ENCODE results near the gene LRRK1.

The LRRK1 gene

DNA sequence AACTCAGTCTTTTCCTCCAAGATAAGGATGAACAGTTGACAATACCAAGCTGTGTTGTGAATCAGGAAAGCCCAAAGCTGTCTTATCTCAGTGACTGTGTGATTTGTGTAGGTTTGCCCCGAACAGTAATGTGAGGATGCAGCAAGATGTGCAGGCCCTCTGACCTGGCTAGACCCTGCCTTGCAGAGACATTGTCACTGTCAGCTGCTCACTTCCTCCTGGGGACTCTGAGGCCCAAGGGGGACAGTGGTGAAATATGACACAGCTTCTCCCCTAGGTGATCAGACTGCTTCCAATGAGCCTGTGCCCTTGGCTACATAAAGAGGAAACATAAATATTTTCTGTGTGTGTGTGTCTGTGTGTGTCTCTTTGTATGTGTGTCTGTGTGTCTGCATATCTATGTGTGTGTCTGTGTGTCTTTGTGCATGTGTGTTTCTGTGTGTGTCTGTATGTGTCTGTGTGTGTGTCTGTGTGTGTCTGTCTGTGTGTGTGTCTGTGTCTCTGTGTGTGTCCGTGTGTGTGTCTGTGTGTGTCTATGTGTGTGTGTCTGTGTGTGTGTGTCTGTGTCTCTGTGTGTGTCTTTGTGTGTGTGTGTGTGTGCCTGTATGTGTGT lies 21.7 kb downstream of the LRRK1 start:
- no peak for DNase-seq

DNA sequence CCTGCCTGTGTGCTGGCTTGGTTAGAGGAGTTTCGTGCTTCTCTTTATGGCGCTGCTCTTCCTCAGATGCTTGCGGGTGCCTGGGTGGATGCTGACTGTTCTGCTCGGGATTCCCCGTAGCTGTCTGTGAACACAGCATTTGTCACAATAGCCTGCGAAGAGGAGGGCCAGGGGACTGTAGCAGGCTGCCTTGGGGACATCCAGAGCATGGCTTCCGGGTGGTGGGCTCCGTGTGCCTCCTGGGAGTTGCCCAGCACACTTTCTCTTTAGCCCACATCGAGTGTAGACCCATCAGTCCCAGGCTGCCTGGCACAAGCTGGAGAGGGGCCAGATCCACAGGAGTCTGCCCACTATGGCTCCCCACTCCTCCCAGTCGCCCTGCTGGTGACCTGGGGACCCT lies 22.4 kb downstream of the LRRK1 start:
- DNase-seq: no peak

DNA sequence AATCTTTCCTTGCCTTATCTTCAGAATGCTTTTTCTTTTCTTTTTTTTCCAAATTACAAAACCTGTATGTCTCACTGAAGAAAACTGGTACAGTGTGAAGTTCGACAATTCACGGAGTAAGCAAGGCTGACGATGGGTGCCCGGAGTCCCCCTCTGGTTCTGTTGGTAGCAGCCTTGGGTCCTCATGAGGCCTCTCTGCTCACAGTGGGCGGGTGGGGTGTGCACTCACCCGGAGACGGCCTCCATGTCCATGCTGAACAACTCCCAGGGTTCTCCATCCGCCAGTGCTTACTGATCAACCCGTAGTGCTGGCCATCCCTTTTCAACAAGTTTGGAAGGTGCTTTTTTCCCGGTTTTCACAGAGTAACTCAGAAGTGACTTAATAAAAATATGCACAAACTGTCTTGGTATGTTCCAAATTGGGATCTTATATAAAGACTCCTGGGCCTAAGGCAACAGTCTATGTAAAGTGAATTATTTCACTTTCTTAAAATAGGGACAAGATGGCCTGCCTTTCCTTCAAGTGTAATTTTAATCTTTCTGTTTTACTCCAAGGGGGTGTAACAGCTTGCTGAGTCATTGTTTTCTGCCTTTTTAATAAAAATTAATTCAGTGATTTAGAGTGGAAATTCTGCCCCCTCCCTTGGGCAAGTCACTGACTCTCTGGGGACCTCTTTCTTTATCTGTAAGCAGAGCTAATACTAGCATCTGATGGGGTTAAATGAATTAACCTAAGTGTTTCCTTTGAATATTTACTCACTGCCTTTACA lies 23.7 kb downstream of the LRRK1 start:
- no peak for DNase-seq

DNA sequence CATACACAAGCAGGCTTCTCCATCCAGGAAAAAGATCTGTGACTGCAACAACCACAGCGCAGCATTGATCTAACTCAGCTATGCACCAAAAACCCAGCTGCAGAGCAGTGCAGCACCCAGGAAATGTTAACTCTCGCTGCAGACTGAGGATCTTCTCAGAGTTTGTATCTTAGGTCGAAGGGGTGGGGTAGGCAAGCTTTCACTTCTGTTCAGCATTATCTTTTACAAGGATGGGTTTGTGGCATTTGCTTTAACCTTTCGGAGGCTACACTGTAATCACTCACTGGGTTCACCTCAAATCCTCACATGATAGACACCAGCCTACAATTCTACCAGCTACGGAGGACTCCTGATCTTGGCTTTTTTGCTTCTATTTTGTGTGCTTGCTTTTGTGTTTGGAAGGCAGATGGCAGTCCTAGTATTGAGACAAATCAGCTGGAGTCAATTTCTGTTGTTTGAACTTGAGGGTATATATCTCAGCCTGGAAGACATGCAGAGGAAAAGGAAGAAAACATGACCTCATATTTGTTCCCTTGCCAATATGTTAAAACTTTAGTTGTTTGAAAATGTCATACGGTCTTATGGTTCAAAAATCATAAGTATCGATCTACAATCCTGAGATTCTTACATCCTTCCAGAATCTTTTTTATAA lies 25.2 kb downstream of the LRRK1 start:
- no peak for DNase-seq

DNA sequence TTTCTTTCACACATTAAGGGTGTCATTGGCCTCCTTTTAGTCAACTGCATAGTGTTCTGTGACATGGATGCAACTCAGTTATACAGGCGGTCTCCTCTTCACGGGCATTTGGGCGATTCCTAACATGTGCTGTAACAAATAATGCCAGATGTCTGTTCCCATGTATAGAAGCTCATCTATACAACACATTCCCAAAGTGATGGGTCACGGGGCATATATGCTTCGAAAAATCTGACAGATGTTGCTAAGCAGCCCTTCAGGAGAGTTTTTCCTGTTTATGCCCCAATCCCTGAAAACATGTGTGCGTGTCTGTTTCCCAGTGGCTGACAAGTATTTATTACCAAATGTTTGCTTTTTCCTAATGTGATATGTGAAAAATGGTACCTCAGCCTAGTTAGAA lies 25.8 kb downstream of the LRRK1 start:
- DNase-seq: no peak

DNA sequence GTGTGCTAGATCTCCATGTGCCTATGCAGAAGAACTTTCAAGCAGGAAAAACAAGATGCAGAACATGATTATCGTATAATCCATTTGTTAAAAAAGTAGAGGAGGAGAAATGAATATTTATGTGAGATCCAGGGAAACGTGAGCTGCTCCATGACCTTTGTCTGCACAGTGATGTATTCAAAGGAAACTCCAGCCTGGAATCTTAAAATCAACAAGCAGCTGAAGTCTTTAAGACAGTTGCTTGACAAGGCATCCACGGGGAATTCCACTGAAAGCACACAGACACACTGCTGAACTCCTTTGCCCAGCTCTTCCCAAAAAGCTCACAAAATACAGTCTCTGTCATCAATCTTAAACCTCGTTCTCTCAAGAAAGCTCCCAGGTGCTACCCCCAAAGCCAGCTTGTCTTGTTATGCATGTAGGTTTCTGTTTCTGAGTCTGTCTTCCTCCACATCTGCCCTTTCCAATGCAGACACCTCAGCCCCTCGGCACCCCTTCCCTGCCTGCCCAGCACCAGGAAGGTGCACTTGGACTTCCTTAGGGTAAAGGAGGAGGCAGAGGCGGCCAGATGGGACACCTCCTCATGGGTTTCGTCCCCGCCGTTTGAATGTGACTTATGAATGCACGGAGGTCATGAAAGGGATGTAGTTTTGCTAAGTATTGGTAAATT lies 28.7 kb downstream of the LRRK1 start:
- no peak for DNase-seq

DNA sequence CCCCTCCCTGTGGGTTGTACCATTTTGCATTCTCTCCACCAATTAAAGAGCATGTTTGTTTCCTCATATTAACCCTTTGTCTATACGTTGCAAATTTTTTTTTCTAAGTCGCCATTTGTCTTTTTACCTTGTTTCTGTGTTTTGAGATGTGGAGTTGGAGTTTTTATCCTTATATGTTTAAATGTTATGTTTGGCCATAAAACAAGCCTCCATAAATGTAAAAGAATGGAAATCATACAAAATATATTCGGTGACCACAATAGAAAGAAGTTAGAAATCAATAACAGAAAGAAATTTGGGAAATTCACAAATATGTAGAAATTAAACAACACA lies 29.2 kb downstream of the LRRK1 start:
- no peak for DNase-seq

DNA sequence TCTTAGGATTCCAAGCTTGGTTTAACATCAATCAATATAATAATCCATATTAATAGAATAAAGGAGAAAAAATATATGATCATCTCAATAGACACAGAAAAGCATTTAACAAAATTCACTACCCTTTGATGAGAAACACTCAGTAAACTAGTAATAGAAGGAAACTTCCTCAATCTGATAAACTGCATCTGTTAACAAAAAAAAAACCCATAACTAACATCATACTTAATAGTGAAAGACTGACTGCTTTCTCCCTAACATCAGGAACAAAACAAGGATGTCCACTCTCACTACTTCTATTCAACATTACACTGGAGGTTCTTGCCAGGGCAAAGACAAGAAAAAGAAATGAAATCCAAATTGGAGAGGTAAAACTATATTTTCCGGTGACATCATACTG lies 30.5 kb downstream of the LRRK1 start:
- no peak for DNase-seq

DNA sequence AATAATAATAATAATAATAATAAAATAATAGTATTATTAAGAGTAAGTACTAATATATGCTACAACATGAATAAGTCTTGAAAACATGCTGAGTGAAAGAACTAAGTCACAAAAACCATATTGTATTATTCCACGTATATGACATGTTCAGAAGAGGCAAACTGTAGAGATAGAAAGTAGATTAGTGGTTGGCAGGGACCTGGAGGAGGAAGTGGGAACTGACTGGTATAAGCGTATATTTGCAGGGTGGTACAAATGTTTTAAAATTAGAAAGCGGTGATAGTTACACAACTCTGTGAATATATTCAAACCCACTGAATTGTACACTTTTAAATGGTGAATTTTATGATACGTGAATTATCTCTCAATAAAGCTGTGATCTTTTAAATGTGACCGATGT lies 32.8 kb downstream of the LRRK1 start:
- DNase-seq: no peak

DNA sequence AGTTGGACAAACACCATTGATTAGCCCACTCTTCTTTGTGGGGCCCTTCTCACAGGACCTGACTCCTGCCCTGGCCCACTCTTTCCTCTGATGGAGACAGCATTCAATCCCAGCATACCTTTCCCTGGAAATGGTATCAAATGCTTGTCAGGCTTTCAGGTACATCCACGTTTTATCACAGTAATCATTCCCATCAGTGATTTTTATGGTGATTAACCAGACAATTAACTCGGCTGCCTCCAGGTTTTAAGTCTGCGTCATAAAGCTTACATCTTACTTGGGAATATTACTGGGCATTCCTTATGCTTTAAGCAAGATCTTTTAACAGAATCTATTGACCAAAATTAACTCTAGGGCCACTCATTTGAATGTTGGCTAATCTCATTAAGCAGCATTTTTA lies 33.4 kb downstream of the LRRK1 start:
- DNase-seq: no peak

DNA sequence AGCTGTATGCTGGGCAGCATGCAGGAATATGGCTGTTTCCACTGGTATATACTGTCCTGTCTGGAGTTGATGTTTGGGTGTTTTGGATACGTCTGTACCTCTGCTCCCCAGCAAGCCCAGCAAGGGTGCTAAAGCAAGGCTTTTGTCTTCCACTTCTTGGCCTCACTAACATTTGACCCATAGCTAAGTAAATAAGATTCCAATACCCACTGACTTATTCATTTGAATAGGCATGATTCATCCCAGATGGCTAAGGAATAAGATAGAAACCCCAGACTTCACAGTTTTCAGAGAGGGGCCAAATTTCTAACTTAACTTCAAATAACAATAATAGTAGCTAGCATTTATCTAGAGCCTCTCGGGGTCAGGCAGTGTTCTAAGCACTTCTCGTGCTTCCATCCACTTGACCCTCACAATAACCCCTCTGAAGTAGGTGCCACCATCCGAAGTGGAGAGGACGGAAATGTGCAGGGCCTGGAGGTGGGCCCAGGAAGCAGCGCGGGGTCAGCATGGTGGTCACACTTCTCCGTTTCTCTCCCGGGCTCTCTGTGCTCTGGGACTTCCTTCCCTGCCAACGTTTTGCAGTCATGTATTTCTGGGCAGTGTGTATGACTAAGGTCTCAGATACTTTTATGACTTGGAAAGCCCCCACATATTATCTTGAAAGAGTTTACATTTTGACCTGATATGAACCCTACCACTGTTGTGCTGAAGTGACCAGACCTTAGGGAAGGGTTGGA lies 39.3 kb downstream of the LRRK1 start:
- no peak for DNase-seq

DNA sequence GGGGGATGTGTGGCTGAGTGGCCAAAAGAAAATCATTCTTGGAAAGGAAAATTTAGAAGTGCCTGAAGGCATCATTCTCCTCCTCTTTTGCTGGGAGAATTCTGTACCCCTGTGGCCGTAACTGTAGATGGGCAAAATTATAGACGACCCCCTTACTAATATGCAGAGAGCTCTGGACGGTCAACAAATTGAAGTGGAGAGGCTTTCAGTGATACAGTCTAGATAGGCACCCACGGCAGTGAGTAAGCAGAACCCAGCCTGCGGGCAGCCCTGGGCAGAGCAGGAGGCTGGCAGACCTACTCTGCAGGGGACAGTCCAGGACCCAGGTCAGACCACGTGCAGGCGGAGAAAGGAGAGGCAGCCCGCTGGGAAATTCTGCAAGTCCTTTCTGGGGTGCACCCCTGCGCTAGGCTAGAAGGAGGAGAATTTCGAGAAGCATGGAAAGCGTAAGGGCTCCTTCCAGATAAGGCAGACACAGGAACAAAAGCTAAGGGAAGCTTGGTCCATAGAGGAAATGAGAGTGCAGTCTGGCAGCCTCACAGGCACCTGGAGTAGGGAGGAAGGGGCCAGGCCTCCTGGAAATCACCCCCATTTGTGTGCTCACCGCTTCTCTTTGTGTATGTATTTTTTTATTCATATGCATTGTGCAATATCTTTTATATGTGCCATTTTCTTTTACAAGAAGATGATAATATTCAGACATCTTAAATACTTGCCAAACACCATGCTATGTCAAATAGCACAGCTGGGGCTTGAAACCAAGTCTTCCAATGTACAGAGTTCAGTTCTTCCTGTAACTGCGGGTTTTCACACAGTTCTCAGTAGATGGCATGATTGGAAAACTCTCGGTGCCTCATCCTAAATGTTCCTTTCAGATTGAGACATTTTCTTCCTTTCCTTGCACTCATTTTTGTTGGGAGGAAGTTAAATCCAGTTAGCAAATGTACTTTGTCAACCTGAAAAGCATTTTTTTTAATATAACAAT lies 40.2 kb downstream of the LRRK1 start:
- no peak for DNase-seq

DNA sequence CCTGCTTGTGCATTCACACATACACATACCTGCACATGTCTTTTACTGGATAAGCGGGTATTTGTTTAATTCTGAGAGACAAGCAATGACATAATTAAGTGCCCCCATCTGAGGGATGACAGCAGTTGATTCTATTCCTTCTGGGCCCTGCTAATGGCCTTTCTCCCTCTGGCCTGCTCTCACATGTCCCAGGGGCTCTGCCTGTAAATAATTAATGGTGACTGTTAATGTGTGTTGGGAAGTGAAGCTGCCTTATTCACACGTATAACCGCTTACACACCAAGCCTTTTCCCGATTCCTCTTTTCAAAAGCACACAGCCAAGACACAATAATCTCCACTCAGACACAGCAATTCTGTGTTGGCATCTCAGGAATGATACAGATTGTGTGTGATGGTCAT lies 47.8 kb downstream of the LRRK1 start:
- DNase-seq: no peak

DNA sequence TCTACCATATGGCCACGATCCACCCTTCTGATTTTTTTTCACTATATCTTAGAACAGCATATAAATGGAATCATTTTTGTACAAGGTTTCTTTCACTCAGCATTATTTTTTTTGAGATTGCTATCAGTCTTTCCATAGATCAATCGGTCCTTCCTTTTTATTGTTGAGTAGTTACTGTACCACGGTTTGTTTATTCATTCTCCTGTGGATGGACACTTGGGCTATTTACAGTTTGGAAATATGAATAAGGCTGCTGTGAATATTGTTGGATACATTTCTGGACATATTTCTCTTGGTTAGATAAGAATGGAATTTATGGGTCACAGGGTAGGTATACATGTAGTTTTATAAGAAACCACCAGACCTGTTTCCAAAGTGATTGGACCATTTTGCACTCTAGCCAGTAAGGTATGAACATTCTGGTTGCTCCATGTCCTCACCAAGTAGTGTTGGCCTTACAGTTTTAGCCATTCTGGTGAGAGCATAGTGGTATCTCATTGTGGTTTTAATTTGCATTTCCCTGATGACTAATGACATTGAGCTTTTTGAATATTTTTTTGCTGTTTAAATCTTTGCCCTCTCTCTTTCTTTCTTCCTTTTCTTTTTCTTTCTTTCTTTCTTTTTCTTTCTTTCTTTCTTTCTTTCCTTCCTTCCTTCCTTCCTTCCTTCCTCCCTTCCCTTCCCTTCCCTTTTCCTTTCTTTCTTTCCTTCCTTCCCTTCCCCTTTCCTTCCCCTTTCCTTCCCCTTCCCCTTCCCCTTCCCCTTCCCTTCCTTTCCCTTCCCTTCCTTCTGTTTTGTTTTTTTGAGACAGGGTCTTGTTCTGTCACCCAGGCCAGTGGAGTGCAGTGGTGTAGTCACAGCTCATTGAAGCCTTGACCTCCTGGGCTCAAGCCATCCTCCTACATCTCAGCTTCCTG lies 49.2 kb downstream of the LRRK1 start:
- DNase-seq: no peak

DNA sequence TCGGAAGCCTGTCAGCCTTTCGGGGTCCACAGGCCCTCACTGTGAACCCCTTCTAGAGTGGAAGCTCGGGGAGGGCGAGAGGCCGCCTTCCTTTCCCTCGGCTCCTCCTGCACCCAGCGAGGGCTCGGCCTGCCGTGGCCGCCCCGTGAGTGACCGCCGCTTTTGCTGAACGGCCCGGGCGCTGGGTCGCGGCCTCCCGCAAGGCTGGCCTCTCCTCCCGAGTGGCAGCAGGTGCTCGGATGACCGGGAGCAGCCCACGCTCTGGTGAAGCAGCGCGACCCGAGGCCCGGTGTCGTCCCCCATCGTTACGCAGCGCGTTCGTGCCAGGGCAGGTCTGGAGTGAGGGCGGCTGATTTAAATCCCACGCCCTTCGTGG lies 53.8 kb downstream of the LRRK1 start:
- no peak for DNase-seq

DNA sequence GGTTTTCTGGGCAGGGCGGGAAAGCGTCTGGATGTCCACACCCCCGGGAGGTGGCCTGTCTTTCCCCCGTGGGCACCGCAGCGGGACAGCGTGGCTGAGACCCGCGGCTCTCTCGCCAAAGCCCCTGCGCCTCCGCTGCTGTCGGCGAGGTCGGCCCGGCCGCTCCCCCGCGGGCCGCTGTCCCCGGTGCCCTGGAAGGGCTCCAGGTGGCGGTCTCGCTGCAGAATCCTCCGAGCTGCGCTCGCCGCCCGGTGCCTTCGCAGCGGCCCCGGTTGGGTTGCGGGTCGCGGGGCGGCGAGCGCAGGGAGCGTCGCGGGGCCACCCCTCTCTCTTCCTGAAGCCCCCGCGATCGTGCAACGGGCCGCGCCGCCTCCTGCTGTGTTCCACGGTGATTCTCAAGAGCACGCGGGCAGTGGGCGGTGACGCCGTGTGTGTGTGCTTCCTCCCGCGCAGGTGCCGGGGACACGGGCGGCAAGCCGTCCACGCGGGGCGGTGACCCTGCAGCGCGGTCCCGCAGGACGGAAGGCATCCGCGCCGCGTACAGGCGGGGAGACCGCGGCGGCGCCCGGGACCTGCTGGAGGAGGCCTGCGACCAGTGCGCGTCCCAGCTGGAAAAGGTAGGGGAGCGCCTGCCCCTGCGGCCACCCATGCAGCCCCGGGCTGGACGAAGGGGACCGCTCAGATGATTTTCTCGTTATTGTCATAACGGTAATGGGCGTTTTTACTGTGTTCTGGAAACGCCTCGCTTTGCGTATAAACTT lies 54.4 kb downstream of the LRRK1 start:
- no peak for DNase-seq

DNA sequence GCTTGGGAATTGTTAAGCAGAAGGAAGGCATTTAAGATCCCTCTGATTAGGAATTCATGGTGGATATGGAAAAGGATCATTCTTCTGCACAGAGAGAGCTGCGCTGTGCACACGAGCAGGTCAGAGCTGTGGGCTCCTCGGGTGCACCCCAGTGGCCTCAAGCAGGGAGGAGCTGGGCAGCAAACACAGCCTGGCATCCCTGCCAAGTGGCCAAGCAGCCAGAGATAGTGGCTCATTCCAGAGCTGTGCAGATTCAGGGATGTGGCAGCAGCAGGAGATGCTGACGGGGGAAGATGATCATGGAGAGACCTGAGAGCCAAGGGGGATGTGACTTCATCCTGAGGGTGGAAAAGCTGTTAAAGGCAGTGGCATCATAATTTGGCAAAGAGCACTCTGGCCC lies 55.9 kb downstream of the LRRK1 start:
- DNase-seq: no peak

DNA sequence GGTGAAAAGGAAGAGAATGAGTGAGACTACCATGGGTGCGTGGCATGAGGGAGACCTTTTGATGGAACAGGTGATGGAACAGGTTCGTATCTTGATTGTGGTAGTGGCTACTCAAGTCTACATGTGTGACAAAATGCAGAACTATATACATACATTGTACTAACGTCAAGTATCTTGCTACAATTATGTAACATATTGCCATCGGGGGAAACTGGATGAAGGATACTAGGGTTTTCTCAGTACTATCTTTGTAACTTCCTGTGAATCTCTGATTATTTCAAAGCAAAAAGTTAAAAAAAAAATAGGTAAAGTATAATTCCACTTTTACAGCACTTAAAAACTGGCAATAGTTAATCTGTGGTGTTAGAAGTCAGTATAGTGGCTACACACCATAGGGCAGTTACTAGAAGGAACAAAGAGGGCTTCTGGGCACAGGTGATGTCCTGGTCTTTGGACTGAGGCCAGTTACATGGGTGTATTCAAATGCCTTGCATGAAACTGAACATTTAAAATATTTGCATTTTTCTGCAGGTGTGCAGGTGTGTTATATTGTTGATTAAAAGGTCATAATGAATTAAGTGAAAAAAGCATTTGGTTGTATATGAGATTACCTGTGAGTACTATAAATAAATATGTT lies 61.4 kb downstream of the LRRK1 start:
- DNase-seq: no peak

DNA sequence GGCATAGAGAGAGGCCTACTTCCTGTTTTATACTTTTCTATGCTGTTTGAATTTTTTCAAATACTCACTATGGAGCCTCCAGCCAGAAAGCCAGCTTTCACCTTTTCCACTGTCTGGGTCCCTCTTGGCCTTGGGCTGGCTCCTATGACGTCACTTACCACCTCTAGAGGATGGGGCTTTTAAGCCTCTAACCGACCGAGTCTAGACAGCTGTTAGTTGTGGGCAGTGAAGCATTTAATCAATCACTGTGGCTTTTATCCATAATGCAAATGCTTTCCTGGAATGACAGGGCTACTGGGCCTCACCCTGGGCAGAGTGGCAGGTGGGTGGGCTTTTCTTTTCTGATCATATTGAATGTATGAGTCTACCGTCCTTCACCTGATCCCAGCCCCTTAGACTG lies 61.9 kb downstream of the LRRK1 start:
- no peak for DNase-seq

DNA sequence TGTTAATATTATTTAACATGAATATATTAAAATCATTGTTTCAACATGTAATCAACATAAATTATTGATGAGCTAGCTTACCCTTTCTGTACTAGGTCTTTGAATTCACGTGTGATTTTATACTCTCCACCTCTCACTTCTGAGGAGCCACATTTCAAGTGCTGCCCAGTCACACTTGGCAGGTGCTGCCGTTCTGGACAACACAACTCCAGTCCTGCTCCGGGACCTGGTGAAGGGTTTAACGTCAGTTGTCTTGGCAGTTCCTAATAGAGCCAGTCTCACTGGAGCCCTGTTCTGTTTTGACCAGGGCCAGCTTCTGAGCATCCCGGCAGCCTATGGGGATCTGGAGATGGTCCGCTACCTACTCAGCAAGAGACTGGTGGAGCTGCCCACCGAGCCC lies 64.1 kb downstream of the LRRK1 start:
- DNase-seq: no peak
